AG09309 (cell line): ENCODE data around the gene ANGPTL4.

Experiments used
- DNase-seq: peaks from one replicate; pipeline ENCODE4 v3.0.0-alpha.2; 2010; ENCODE audit warnings: low read depth
- H3K4me3 ChIP-seq: 2 replicates; pipeline ENCODE4 v1.5.1; 2011; ENCODE audit warnings: mild to moderate bottlenecking, low read depth, low read length, moderate library complexity; ENCODE audit not compliant: control insufficient read depth
- TF ChIP-seq, protein P1 (sequence below): IDR thresholded peaks from 2 replicates; pipeline ENCODE4 v1.5.1; 2011; ENCODE audit warnings: mild to moderate bottlenecking, low read depth, low read length, inconsistent platforms; ENCODE audit not compliant: insufficient read depth, control insufficient read depth; ENCODE audit errors: missing control alignments

ANGPTL4 gene

DNA sequence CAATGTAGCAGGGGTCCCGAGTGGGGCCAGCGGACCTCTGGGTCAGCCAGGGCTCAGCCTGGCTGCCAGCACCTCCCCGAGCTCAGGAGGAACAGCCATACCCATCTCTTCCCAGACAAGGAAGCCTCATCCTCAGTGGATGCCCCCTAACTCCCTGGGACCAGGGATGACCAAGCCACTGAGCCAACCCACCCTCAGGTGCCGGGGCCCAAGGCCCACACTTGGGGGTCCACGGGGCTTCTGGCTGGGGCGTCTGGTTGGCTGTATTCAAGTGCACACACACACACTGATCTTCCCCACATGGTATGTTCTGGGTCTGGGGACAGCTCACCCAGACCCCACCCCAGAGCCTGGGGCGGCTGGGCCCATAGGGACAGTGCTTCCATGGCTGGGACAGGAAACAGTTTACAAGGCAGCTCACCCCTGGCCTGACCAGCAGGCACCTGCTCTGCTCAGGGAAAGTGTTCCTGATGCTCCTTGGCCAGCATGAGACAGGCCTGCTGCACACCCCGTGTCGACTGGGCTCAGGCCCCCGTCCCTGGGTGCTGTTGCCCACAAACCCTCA is 33.9 kb downstream of the ANGPTL4 start:
- no peak for DNase-seq
- TF ChIP-seq, protein P1, sequence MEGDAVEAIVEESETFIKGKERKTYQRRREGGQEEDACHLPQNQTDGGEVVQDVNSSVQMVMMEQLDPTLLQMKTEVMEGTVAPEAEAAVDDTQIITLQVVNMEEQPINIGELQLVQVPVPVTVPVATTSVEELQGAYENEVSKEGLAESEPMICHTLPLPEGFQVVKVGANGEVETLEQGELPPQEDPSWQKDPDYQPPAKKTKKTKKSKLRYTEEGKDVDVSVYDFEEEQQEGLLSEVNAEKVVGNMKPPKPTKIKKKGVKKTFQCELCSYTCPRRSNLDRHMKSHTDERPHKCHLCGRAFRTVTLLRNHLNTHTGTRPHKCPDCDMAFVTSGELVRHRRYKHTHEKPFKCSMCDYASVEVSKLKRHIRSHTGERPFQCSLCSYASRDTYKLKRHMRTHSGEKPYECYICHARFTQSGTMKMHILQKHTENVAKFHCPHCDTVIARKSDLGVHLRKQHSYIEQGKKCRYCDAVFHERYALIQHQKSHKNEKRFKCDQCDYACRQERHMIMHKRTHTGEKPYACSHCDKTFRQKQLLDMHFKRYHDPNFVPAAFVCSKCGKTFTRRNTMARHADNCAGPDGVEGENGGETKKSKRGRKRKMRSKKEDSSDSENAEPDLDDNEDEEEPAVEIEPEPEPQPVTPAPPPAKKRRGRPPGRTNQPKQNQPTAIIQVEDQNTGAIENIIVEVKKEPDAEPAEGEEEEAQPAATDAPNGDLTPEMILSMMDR, result no peak
- H3K4me3 ChIP-seq, result no peak overlapping the region

- TF ChIP-seq, protein P1, result no peak
- DNase-seq, result no peak
- H3K4me3 ChIP-seq, result no peak overlapping the region
Measured at GRCh38 chr19:8398311-8398771, 34.4 kb downstream of the ANGPTL4 start.

- no peak for DNase-seq
- TF ChIP-seq, protein P1, result no peak
Measured at GRCh38 chr19:8399681-8400188, 35.8 kb downstream of the ANGPTL4 start.

DNA sequence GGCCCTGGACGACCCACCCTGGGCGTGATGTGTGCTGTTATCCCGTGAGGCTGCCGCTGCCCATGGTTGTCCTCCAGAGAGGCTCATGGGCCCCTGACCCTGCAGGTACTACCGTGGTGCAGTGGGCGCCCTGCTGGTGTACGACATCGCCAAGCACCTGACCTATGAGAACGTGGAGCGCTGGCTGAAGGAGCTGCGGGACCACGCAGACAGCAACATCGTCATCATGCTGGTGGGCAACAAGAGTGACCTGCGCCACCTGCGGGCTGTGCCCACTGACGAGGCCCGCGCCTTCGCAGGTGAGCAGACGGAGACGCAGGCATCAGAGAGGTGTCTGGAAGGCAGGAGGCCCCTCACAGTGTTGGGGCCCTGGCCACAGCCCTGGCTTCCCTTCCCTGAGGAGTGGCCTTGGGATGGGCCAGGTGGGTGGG is 38.0 kb downstream of the ANGPTL4 start:
- no peak for DNase-seq
- TF ChIP-seq, protein P1, result no peak
- no peak overlapping the region for H3K4me3 ChIP-seq

More at GRCh38 chr19:8399681-8400188, 35.8 kb downstream of the ANGPTL4 start:
- no peak overlapping the region for H3K4me3 ChIP-seq

GRCh38 chr19:8403098-8403819 is 39.3 kb downstream of the ANGPTL4 start:
- H3K4me3 ChIP-seq, result no peak overlapping the region
- no peak for DNase-seq
- TF ChIP-seq, protein P1, result no peak

- TF ChIP-seq, protein P1, result no peak
- H3K4me3 ChIP-seq, result no peak overlapping the region
- DNase-seq, result no peak
Measured at GRCh38 chr19:8403820-8404109, 39.8 kb downstream of the ANGPTL4 start.
